Ishikawa (cell line): ENCODE results near the gene AGPAT3.

Source experiments
- CEBPB ChIP-seq: IDR thresholded peaks from 2 replicates; pipeline ENCODE4 v1.6.1; 2012
- CREB1 ChIP-seq: IDR thresholded peaks from 2 replicates; pipeline ENCODE4 v1.6.1; 2012; ENCODE audit warnings: low read depth
- EGR1 ChIP-seq: IDR thresholded peaks from 2 replicates; pipeline ENCODE4 v1.6.1; 2012
- EP300 ChIP-seq: IDR thresholded peaks from 2 replicates; pipeline ENCODE4 v1.6.1; 2012; ENCODE audit warnings: borderline replicate concordance
- FOXM1 ChIP-seq: IDR thresholded peaks from 2 replicates; pipeline ENCODE4 v1.6.1; 2012; ENCODE audit warnings: low read depth, borderline replicate concordance
- NFIC ChIP-seq: IDR thresholded peaks from 2 replicates; pipeline ENCODE4 v1.6.1; 2012
- RAD21 ChIP-seq: IDR thresholded peaks from 2 replicates; pipeline ENCODE4 v1.6.1; 2012; ENCODE audit warnings: low read depth
- TAF1 ChIP-seq: IDR thresholded peaks from 2 replicates; pipeline ENCODE4 v1.6.1; 2012; ENCODE audit warnings: low read depth, mild to moderate bottlenecking
- TCF12 ChIP-seq: IDR thresholded peaks from 2 replicates; pipeline ENCODE4 v1.6.1; 2012; ENCODE audit warnings: low read depth
- TEAD4 ChIP-seq: IDR thresholded peaks from 2 replicates; pipeline ENCODE4 v1.6.1; 2012
- YY1 ChIP-seq: IDR thresholded peaks from 2 replicates; pipeline ENCODE4 v1.6.1; 2012; ENCODE audit warnings: low read depth
- ZBTB7A ChIP-seq: IDR thresholded peaks from 2 replicates; pipeline ENCODE4 v1.6.1; 2012; ENCODE audit warnings: low read depth
- TF ChIP-seq, protein P1 (sequence below): IDR thresholded peaks from 2 replicates; pipeline ENCODE4 v1.6.1; 2012
- TF ChIP-seq, protein P2 (sequence below): IDR thresholded peaks from 2 replicates; pipeline ENCODE4 v1.6.1; 2012; ENCODE audit warnings: low read depth, mild to moderate bottlenecking
- TF ChIP-seq, protein P3 (sequence below): IDR thresholded peaks from 2 replicates; pipeline ENCODE4 v1.6.1; 2012

The AGPAT3 gene

DNA sequence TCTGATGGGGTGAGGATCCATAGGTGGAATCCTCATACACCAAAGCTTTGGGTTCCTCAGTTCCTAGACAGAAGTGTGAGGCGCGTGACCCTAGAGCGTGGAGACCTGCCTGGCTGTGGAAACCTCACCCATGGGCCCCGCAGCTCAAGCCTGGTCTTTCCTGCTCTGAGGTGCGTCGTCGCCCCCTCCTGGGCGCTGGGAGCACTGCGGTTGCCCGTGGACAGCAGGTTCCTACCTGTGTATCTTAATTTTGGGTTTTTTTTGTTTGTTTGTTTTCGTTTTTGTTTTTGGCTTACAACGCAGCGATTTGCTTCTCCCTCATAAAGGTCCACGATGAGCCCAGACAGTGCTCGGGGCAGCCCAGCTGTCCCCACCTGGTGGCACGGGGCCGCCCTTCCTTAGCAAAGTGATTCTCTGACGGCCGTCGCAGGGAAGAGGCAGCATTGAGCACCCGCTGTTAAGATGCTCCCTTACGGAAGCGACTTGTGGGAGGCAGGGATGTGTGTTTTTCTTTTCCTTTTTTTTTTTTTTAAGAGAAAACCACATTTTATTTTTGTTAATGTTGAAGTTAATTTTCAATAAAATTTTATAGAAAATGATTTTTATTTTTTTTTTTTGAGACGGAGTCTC lies 110.6 kb downstream of the AGPAT3 start:
- peak; percentile 87 for TF ChIP-seq RAD21
- TF ChIP-seq, protein P1, sequence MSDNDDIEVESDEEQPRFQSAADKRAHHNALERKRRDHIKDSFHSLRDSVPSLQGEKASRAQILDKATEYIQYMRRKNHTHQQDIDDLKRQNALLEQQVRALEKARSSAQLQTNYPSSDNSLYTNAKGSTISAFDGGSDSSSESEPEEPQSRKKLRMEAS = no peak

GRCh38 chr21:43976661-43977060 lies 111.6 kb downstream of the AGPAT3 start:
- no peak for TF ChIP-seq CREB1
- no peak for TF ChIP-seq TEAD4
- TF ChIP-seq RAD21 = no peak
- no peak for TF ChIP-seq CEBPB
- TF ChIP-seq EP300 = no peak
- TF ChIP-seq ZBTB7A = no peak

DNA sequence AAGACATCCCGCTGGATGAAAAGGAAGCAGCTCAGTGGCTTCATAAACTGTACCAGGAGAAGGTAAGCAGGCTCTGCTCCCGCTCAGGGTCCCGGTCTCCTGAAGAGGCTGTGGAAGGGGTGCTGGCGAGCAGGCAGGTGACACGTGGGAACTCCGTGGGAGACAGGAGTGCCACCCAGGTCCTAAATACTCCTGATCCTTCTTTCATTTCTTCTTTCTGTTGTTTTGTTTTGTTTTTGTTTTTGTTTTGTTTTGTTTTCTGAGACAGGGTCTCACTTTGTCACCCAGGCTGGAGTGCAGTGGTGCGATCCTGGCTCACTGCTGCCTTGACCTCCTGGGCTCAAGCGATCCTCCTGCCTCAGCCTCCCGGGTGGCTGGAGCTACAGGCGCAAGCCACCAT lies 113.0 kb downstream of the AGPAT3 start:
- TF ChIP-seq, protein P1 = no peak

GRCh38 chr21:43979654-43980053 lies 114.6 kb downstream of the AGPAT3 start:
- TF ChIP-seq TCF12 (no peak), NFIC (no peak), TEAD4 (no peak), EGR1 (no peak), YY1 (no peak), EP300 (no peak), RAD21 (no peak)
- TF ChIP-seq, protein P2, sequence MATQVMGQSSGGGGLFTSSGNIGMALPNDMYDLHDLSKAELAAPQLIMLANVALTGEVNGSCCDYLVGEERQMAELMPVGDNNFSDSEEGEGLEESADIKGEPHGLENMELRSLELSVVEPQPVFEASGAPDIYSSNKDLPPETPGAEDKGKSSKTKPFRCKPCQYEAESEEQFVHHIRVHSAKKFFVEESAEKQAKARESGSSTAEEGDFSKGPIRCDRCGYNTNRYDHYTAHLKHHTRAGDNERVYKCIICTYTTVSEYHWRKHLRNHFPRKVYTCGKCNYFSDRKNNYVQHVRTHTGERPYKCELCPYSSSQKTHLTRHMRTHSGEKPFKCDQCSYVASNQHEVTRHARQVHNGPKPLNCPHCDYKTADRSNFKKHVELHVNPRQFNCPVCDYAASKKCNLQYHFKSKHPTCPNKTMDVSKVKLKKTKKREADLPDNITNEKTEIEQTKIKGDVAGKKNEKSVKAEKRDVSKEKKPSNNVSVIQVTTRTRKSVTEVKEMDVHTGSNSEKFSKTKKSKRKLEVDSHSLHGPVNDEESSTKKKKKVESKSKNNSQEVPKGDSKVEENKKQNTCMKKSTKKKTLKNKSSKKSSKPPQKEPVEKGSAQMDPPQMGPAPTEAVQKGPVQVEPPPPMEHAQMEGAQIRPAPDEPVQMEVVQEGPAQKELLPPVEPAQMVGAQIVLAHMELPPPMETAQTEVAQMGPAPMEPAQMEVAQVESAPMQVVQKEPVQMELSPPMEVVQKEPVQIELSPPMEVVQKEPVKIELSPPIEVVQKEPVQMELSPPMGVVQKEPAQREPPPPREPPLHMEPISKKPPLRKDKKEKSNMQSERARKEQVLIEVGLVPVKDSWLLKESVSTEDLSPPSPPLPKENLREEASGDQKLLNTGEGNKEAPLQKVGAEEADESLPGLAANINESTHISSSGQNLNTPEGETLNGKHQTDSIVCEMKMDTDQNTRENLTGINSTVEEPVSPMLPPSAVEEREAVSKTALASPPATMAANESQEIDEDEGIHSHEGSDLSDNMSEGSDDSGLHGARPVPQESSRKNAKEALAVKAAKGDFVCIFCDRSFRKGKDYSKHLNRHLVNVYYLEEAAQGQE = no peak
- TF ChIP-seq, protein P1 = no peak

GRCh38 chr21:43981151-43981870 lies 116.3 kb downstream of the AGPAT3 start:
- TF ChIP-seq NFIC (no peak), FOXM1 (no peak), RAD21 (no peak), TCF12 (no peak), TAF1 (no peak), TEAD4 (no peak), EP300 (no peak), CEBPB (no peak), EGR1 (no peak), ZBTB7A (no peak), CREB1 (no peak), YY1 (no peak)
- TF ChIP-seq, protein P3, sequence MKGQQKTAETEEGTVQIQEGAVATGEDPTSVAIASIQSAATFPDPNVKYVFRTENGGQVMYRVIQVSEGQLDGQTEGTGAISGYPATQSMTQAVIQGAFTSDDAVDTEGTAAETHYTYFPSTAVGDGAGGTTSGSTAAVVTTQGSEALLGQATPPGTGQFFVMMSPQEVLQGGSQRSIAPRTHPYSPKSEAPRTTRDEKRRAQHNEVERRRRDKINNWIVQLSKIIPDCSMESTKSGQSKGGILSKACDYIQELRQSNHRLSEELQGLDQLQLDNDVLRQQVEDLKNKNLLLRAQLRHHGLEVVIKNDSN = no peak
- TF ChIP-seq, protein P1 = no peak
- TF ChIP-seq, protein P2 = no peak

- TF ChIP-seq, protein P2 = no peak
- no peak for TF ChIP-seq FOXM1
- TF ChIP-seq TCF12 = no peak
- TF ChIP-seq, protein P1 = no peak
- TF ChIP-seq ZBTB7A = no peak
- TF ChIP-seq CREB1 = no peak
- no peak for TF ChIP-seq EGR1
- no peak for TF ChIP-seq RAD21
- TF ChIP-seq CEBPB = no peak
- TF ChIP-seq TEAD4 = no peak
- no peak for TF ChIP-seq EP300
Measured at GRCh38 chr21:43981871-43982210, 116.8 kb downstream of the AGPAT3 start.
